Peyer's patch (tissue), 4 donors: ENCODE data around the gene MAEA. TPM values are rescaled to one million over a fixed set of nuclear protein-coding genes. Genes with fewer than 3 reads are reported as not detected.

ENCODE experiments used
- DNase-seq, 3 donors: peaks; one replicate each; pipeline ENCODE4 v3.0.0-alpha.2; 2017 to 2019
- H3K27ac ChIP-seq, 4 donors: fragments of 200-600 bp; sonication (generic); one replicate each; pipeline ENCODE4 v1.5.1; 2016 to 2019
- H3K27me3 ChIP-seq, 2 donors: fragments of 200-600 bp; sonication (generic); one replicate each; pipeline ENCODE4 v1.5.1; 2019
- H3K36me3 ChIP-seq, 3 donors: fragments of 200-600 bp; sonication (generic); one replicate each; pipeline ENCODE4 v1.5.1; 2016 to 2019
- H3K4me1 ChIP-seq, 4 donors: fragments of 200-600 bp; sonication (generic); one replicate each; pipeline ENCODE4 v1.5.1; 2016 to 2019
- H3K4me3 ChIP-seq, 4 donors: fragments of 200-600 bp; sonication (generic); 1 replicate in 3 of 4; 2 replicates in 1 of 4; pipeline ENCODE4 v1.5.1; 2016 to 2019; ENCODE audit warnings: mild to moderate bottlenecking in 1 of 4
- H3K9me3 ChIP-seq, 4 donors: fragments of 200-600 bp; sonication (generic); one replicate each; pipeline ENCODE4 v1.5.1; 2016 to 2019; ENCODE audit warnings: mild to moderate bottlenecking in 1 of 4
- POLR2A ChIP-seq, 2 donors: fragments of 450-650 bp; IDR thresholded peaks; one replicate each; pipeline ENCODE4 v1.5.1; 2017; ENCODE audit warnings: antibody characterized with exemption in 2 of 2, mild to moderate bottlenecking in 2 of 2, moderate library complexity in 2 of 2
- total RNA-seq, 4 donors: library from RNA; depleted of rRNA; stranded (reverse); fragments of >200 nt; gene quantifications; one replicate each; pipeline ENCODE4 v1.1.0, GENCODE V29; 2016
- TF ChIP-seq, protein P1 (sequence below), 6 experiments: fragments of 450-650 bp in 4 of 6; fragments of 200-600 bp in 2 of 6; sonication (generic) in 1 of 6; IDR thresholded peaks; one replicate each; pipeline ENCODE4 v1.5.1; 2017 to 2019; ENCODE audit warnings: antibody characterized with exemption in 6 of 6, mild to moderate bottlenecking in 3 of 6, moderate library complexity in 1 of 6

MAEA gene
- total RNA-seq, 4 donors from 2014 or later, result 112 to 200 (median 143) TPM

DNA sequence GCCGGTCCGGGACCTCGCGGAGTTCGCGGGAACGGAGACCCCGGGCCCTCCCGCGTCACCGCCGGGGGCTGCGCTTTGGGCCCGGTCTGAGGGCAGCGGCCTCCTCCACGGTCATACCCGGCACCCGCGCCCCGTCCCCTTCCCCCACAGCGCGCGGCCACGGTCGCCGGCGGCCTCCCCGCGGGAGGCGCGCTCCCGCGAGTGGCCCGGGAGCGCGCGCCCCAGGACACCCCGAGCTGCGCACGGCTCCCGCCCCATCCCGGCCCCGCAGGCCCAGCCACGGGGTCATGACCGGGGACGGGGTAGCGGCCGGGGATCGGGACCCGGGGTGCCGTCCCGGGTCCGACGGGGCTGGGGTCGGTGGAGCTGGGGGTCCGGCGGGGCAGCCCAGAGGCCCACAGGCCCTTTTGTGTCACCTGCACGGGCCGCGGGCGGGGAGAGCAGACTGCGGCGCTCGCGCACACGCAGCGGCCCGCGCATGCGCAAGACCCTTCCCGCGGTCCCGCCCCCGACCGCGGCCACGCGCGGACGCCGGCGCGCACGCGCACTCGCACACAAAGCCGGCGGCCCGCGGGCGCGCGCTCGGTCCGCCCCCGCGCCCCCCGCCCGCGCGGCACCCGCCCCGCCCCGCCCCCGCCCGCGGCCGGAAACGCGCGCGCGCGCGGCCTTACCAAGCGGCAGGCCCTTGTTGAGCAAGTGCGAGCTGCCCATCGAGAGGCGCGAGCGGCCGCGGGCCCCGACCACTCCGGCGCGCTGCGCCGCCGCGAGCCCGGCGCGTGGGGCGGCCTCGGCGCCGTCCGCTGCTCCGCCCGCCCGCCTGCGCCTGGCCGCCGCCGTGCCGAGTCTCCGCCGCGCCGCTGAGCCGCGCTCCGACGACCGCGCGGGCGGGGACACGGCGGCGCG, 41.2 kb upstream of the MAEA start, which contains the start of gene CTBP1:
Gene CTBP1, minus strand, starts transcription at position 886 of the 903 bp plus-strand sequence. CDS start 7,799 bp downstream, outside the sequence.
- peak; percentile 76 to 91 (median 89) for DNase-seq
- H3K27me3 ChIP-seq, result no peaks in the 10 kb centered on the region
- no peaks in the 10 kb centered on the region for H3K9me3 ChIP-seq
- H3K27ac ChIP-seq, result peak within 1 kb of the TSS; percentile 96 to 100 (median 98)
- TF ChIP-seq POLR2A (IDR thresholded peaks at IDR 0.05), result peak; percentile 62 to 72
- TF ChIP-seq, protein P1, sequence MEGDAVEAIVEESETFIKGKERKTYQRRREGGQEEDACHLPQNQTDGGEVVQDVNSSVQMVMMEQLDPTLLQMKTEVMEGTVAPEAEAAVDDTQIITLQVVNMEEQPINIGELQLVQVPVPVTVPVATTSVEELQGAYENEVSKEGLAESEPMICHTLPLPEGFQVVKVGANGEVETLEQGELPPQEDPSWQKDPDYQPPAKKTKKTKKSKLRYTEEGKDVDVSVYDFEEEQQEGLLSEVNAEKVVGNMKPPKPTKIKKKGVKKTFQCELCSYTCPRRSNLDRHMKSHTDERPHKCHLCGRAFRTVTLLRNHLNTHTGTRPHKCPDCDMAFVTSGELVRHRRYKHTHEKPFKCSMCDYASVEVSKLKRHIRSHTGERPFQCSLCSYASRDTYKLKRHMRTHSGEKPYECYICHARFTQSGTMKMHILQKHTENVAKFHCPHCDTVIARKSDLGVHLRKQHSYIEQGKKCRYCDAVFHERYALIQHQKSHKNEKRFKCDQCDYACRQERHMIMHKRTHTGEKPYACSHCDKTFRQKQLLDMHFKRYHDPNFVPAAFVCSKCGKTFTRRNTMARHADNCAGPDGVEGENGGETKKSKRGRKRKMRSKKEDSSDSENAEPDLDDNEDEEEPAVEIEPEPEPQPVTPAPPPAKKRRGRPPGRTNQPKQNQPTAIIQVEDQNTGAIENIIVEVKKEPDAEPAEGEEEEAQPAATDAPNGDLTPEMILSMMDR (IDR thresholded peaks at IDR 0.05), result no peak
- peak within 1 kb of the TSS; percentile 91 to 100 (median 92) for H3K4me3 ChIP-seq
- H3K36me3 ChIP-seq, result peaks cover 0 to 6% (median 0%) of the 10 kb centered on the region in 3 donors
- H3K4me1 ChIP-seq, result peaks cover 8 to 54% (median 40%) of the 10 kb centered on the region in 4 donors

DNA sequence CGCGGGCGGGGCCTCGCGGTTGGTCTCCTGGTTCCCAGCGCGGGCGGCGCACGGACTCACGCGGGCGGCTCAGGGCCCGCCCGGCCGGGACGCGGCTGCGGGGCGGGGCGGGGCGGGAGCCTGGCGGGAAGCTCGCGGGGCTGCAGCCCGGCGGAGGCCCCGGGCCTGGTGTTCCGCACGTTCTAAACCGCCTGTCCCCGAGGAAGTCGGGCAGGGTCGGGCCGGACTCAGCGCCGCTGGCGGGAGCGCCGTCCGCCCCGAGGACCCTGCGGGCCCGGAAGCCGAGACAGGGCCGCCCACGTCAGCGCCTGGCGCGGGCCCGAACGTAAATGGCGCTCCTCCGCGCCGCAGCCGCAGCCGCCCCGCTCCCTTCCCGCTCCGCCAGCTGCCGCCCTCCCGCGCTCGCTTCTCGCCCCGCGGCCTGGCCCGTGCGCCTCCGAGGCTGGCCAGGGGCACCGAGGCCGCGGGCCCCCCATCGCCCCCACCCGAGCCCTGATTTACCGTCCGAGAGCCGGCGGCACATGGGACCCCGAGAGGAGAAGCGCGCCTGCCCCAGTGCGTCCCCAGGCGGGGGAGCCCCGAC, 40.5 kb upstream of the MAEA start:
- H3K4me1 ChIP-seq, result peaks cover 8 to 47% (median 34%) of the 10 kb centered on the region in 4 donors
- H3K36me3 ChIP-seq, result peaks cover 0 to 6% (median 0%) of the 10 kb centered on the region in 3 donors
- peak; percentile 84 to 94 (median 92) for DNase-seq
- no peaks in the 10 kb centered on the region for H3K9me3 ChIP-seq
- peak overlapping the region; percentile 96 to 100 (median 98) for H3K27ac ChIP-seq
- no peaks in the 10 kb centered on the region for H3K27me3 ChIP-seq
- TF ChIP-seq, protein P1 (IDR thresholded peaks at IDR 0.05), result no peak
- TF ChIP-seq POLR2A (IDR thresholded peaks at IDR 0.05), result peak in 1 of 2 donors; percentile 71
- H3K4me3 ChIP-seq, result peak overlapping the region; percentile 42 to 100 (median 75)

DNA sequence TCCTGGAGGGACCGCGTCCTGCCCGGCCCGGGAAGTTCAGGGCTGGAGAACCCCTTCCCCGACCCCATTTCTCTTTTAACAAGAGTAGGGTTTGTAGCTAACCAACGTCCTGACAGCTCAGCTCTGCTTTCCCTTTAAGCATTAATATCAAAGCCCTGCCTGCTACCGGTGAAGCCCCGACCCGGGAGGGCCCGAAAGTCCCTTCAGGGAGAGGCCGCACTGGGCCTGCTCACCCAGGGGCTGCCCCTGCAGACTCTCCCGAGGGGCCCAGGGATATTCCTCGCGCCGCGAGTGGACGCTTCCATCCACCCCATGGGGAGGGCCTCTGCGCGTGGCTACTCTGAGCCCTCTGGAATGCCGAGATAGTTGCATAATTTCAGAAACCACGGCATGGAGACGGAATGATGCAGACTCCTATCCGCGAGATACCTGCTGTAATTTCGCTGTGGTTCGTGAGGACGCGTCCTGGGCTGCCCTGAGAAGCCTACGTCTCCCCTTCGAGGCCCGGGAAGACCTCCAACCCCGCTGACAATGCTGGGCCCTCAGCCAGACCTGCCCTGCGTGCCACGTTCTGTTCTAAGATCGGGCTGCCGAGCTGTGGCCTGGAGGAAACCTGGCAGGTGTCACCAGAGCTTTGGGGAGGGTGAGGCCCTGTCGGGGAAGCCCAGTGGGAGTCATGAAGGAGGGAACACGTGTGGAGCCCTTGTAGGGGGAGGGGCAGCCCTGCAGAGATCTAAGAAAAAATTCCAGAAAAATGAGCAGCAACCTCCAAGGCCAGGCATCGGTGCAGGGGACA, 39.8 kb upstream of the MAEA start:
- H3K27ac ChIP-seq, result peak overlapping the region; percentile 96 to 100 (median 98)
- peak overlapping the region; percentile 42 to 100 (median 75) for H3K4me3 ChIP-seq
- H3K27me3 ChIP-seq, result no peaks in the 10 kb centered on the region
- no peak for TF ChIP-seq POLR2A (IDR thresholded peaks at IDR 0.05)
- TF ChIP-seq, protein P1 (IDR thresholded peaks at IDR 0.05), result no peak
- peaks cover 8 to 41% (median 28%) of the 10 kb centered on the region in 4 donors for H3K4me1 ChIP-seq
- peaks cover 0 to 6% (median 0%) of the 10 kb centered on the region in 3 donors for H3K36me3 ChIP-seq
- no peaks in the 10 kb centered on the region for H3K9me3 ChIP-seq
- peak in 2 of 3 donors; percentile 56 to 61 for DNase-seq

DNA sequence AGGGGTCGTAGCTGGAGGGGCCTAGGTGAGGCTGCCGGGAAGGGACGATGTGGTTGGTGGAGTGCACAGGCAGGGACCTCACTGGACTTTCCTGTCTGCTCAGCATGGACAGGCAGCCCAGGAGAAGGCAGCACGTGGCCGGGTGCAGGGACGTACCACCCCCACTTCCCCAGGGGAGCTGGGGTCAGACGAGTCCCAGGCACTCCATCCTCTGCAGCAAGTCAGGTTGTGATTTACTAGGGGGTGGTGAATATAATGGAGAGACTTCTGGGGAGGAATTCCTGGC, 39.2 kb upstream of the MAEA start:
- peak overlapping the region in 1 of 4 donors; percentile 91 for H3K4me3 ChIP-seq
- no peaks in the 10 kb centered on the region for H3K27me3 ChIP-seq
- H3K4me1 ChIP-seq, result peaks cover 8 to 35% (median 25%) of the 10 kb centered on the region in 4 donors
- H3K36me3 ChIP-seq, result peaks cover 0 to 6% (median 0%) of the 10 kb centered on the region in 3 donors
- no peaks in the 10 kb centered on the region for H3K9me3 ChIP-seq
- no peak for DNase-seq
- TF ChIP-seq, protein P1 (IDR thresholded peaks at IDR 0.05), result no peak
- TF ChIP-seq POLR2A (IDR thresholded peaks at IDR 0.05), result no peak
- peak overlapping the region in 3 of 4 donors; percentile 96 to 100 (median 99) for H3K27ac ChIP-seq
